Right lobe of liver (tissue), 6 donors: ENCODE data around the gene LRRC10B. TPM values are rescaled to one million over a fixed set of nuclear protein-coding genes. Genes with fewer than 3 reads are reported as not detected.

Experiments used
- ATAC-seq, 4 donors: fragments of 200-7000 bp; cut with Tn5 transposase; one replicate each; pipeline ENCODE4 v1.9.1; 2020; ENCODE audit warnings: mild to moderate bottlenecking in 4 of 4, moderate library complexity in 4 of 4
- DNase-seq, 3 donors: peaks; one replicate each; pipeline ENCODE4 v3.0.0-alpha.2; 2020
- H3K27ac ChIP-seq, 3 donors: fragments of 200-600 bp; one replicate each; pipeline ENCODE4 v1.8.0; 2022
- H3K27me3 ChIP-seq, 2 donors: fragments of 200-600 bp; one replicate each; pipeline ENCODE4 v1.8.0; 2022
- H3K36me3 ChIP-seq, 4 donors: fragments of 200-600 bp; sonication (generic) in 1 of 4; one replicate each; pipeline versions ENCODE4 v1.5.1 to v1.8.0; 2017 to 2022; ENCODE audit warnings: control low read depth in 1 of 4
- H3K4me1 ChIP-seq, 4 donors: fragments of 200-600 bp; sonication (generic) in 1 of 4; one replicate each; pipeline versions ENCODE4 v1.5.1 to v1.8.0; 2017 to 2022; ENCODE audit warnings: control low read depth in 1 of 4
- H3K4me3 ChIP-seq, 3 donors: fragments of 200-600 bp; one replicate each; pipeline ENCODE4 v1.8.0; 2022
- H3K9me3 ChIP-seq, 4 donors: fragments of 200-600 bp; sonication (generic) in 1 of 4; one replicate each; pipeline versions ENCODE4 v1.5.1 to v1.8.0; 2017 to 2022; ENCODE audit warnings: control low read depth in 1 of 4
- CTCF ChIP-seq, 4 donors: fragments of 200-600 bp in 3 of 4; fragments of 450-650 bp in 1 of 4; IDR thresholded peaks; one replicate each; pipeline versions ENCODE4 v1.5.1 to v1.8.0; 2016 to 2022; ENCODE audit warnings: antibody characterized with exemption in 4 of 4, mild to moderate bottlenecking in 2 of 4
- POLR2A ChIP-seq: fragments of 450-650 bp; IDR thresholded peaks from one replicate; pipeline ENCODE4 v1.6.1; 2017; ENCODE audit warnings: antibody characterized with exemption, mild to moderate bottlenecking
- WGBS: methylation state at CpG from one replicate; pipeline ENCODE4 v1.1.6; 2018; ENCODE audit warnings: low coverage, low lambda C conversion rate; ENCODE audit not compliant: insufficient coverage; ENCODE audit errors: missing lambda C conversion rate; 5-methylcytosine and 5-hydroxymethylcytosine counted together
- intact Hi-C, 2 donors: fragments of 100-400 bp; cut with DNase I; formaldehyde crosslinking; loops; one replicate each; pipeline versions ENCODE4 v1.11.2 to v1.14.1; 2022
- total RNA-seq, 6 experiments: library from RNA; depleted of rRNA in 2 of 6; stranded (reverse); fragments of >200 nt in 2 of 6; fragmentation: NEBNext Ultra II Directional in 3 of 6; extraction: Animal tissue kit (Norgen Biotek cat#: 25700) in 3 of 6; gene quantifications; one replicate each; pipeline versions ENCODE4 v1.1.0 to v1.2.4, GENCODE V29; 2016 to 2023
- donor health status: DM: no; HTN: yes; CAD: no.
- donor health status: DM: no; HTN: no; CAD: no.
- donor health status: DM: no; HTN: no; CAD: no.
- donor health status: DM: no; HTN: yes; CAD: no.
- donor health status: DM: no; HTN: yes; CAD: no.

LRRC10B gene
- total RNA-seq, 6 experiments from 2014 or later: not detected

- no peak overlapping the region for H3K27ac ChIP-seq
- WGBS: 67% methylated on average over 5 of the region's 5 CpGs
- TF ChIP-seq CTCF (IDR thresholded peaks at IDR 0.05): no peak
- no peaks in the 10 kb centered on the region for H3K36me3 ChIP-seq
- no peaks in the 10 kb centered on the region for H3K9me3 ChIP-seq
- ATAC-seq: peak in 1 of 4 donors; percentile 31
- intact Hi-C loops: loop anchor here in 1 of 2 donors (5.0 kb wide), 1 partner anchor 155 kb away; no protein-coding TSS in a partner anchor
- no peak for DNase-seq
- H3K4me1 ChIP-seq: peaks cover 0 to under 1% (median 0%) of the 10 kb centered on the region in 4 donors
- H3K27me3 ChIP-seq: no peaks in the 10 kb centered on the region
- no peak overlapping the region for H3K4me3 ChIP-seq
Observed at GRCh38 chr11:61472282-61472681, 36.3 kb upstream of the LRRC10B start.

- peaks cover 0 to 3% (median 0%) of the 10 kb centered on the region in 4 donors for H3K4me1 ChIP-seq
- 73% methylated on average over 5 of the region's 5 CpGs for WGBS
- H3K36me3 ChIP-seq: no peaks in the 10 kb centered on the region
- ATAC-seq (no peak), DNase-seq (no peak)
- intact Hi-C loops: loop anchor here in 1 of 2 donors (5.0 kb wide), 1 partner anchor 154 kb away; no protein-coding TSS in a partner anchor
- TF ChIP-seq POLR2A (no peak), CTCF (IDR thresholded peaks at IDR 0.05) (no peak)
- H3K27me3 ChIP-seq: no peaks in the 10 kb centered on the region
- H3K9me3 ChIP-seq: no peaks in the 10 kb centered on the region
- no peak overlapping the region for H3K27ac ChIP-seq
- H3K4me3 ChIP-seq: no peak overlapping the region
Observed at GRCh38 chr11:61472868-61473267, 35.7 kb upstream of the LRRC10B start.

- H3K9me3 ChIP-seq: no peaks in the 10 kb centered on the region
- H3K27me3 ChIP-seq: no peaks in the 10 kb centered on the region
- ATAC-seq (no peak), DNase-seq (no peak)
- no peak overlapping the region for H3K27ac ChIP-seq
- peaks cover 0 to 3% (median 0%) of the 10 kb centered on the region in 4 donors for H3K4me1 ChIP-seq
- H3K4me3 ChIP-seq: no peak overlapping the region
- H3K36me3 ChIP-seq: no peaks in the 10 kb centered on the region
- TF ChIP-seq POLR2A (no peak), CTCF (IDR thresholded peaks at IDR 0.05) (no peak)
- WGBS: 79% methylated on average over 3 of the region's 3 CpGs
- intact Hi-C loops: loop anchor here in 1 of 2 donors (5.0 kb wide), 1 partner anchor 154 kb away; no protein-coding TSS in a partner anchor
Observed at GRCh38 chr11:61473370-61474012, 35.1 kb upstream of the LRRC10B start.

GRCh38 chr11:61474013-61474643 is 34.4 kb upstream of the LRRC10B start:
- no peak for ATAC-seq
- no peak overlapping the region for H3K4me3 ChIP-seq
- WGBS: 90% methylated on average over 5 of the region's 6 CpGs
- no peaks in the 10 kb centered on the region for H3K9me3 ChIP-seq
- H3K27me3 ChIP-seq: no peaks in the 10 kb centered on the region
- no peaks in the 10 kb centered on the region for H3K36me3 ChIP-seq
- TF ChIP-seq POLR2A (no peak), CTCF (IDR thresholded peaks at IDR 0.05) (no peak)
- no peak for DNase-seq
- H3K4me1 ChIP-seq: peaks cover 0 to 3% (median 0%) of the 10 kb centered on the region in 4 donors
- intact Hi-C loops: loop anchor here in 1 of 2 donors (5.0 kb wide), 1 partner anchor 153 kb away; no protein-coding TSS in a partner anchor
- no peak overlapping the region for H3K27ac ChIP-seq
